Activated CD4-positive, CD25-positive, alpha-beta regulatory T cell treated with anti-CD3 and anti-CD28 coated beads, Interleukin-2, amount 50 U/mL, for 16 hours (primary cell): Measurements from ENCODE around the gene HIVEP3.

Experiments used
- DNase-seq: peaks from one replicate; pipeline ENCODE4 v3.0.0-alpha.2; 2020; ENCODE audit warnings: low read depth, low spot score

The HIVEP3 gene

GRCh38 chr1:41500378-41500777 lies 418.3 kb downstream of the HIVEP3 start:
- DNase-seq, result no peak

- DNase-seq, result no peak
These were observed 419.1 kb downstream of the HIVEP3 start for GRCh38 chr1:41499591-41499990.

GRCh38 chr1:41498804-41499203 lies 419.9 kb downstream of the HIVEP3 start:
- DNase-seq, result no peak

- DNase-seq, result no peak
These were observed 420.3 kb downstream of the HIVEP3 start for GRCh38 chr1:41498391-41498790.

GRCh38 chr1:41497461-41498030 lies 421.2 kb downstream of the HIVEP3 start:
- no peak for DNase-seq

GRCh38 chr1:41497056-41497440 lies 421.7 kb downstream of the HIVEP3 start:
- no peak for DNase-seq

- DNase-seq, result no peak
These were observed 422.4 kb downstream of the HIVEP3 start for GRCh38 chr1:41496080-41497055.

GRCh38 chr1:41495210-41495948 lies 423.3 kb downstream of the HIVEP3 start:
- DNase-seq, result no peak

- DNase-seq, result no peak
These were observed 424.1 kb downstream of the HIVEP3 start for GRCh38 chr1:41494351-41495209.

GRCh38 chr1:41493626-41494350 lies 424.9 kb downstream of the HIVEP3 start:
- DNase-seq, result no peak

- no peak for DNase-seq
These were observed 425.6 kb downstream of the HIVEP3 start for GRCh38 chr1:41493117-41493536.

GRCh38 chr1:41492341-41492848 lies 426.3 kb downstream of the HIVEP3 start:
- no peak for DNase-seq

GRCh38 chr1:41490911-41491310 lies 427.8 kb downstream of the HIVEP3 start:
- DNase-seq, result no peak

- DNase-seq, result no peak
These were observed 429.2 kb downstream of the HIVEP3 start for GRCh38 chr1:41489561-41489960.

- no peak for DNase-seq
These were observed 430.4 kb downstream of the HIVEP3 start for GRCh38 chr1:41488040-41488951.

GRCh38 chr1:41487126-41488039 lies 431.3 kb downstream of the HIVEP3 start:
- no peak for DNase-seq

GRCh38 chr1:41486371-41487125 lies 432.2 kb downstream of the HIVEP3 start:
- DNase-seq, result no peak

GRCh38 chr1:41486053-41486370 lies 432.7 kb downstream of the HIVEP3 start:
- no peak for DNase-seq
